ENCODE measurements around the gene RAD51B. TPM values are rescaled to one million over a fixed set of nuclear protein-coding genes. Genes with fewer than 3 reads are reported as not detected.

RAD51B gene
- total RNA-seq, 1 experiment from 2014 or later, result 10.8 TPM

GRCh38 chr14:67846029-67846610 is 26.5 kb downstream of the RAD51B start:
- Histone ChIP-seq H3K9me3 (ENCODE audit: low read length) (no peaks in the 10 kb centered on the region), H3K4me1 (ENCODE audit: insufficient read depth, low read length) (no peaks in the 10 kb centered on the region), H3K4me2 (ENCODE audit: low read length) (no peak overlapping the region), H3K27me3 (ENCODE audit: low read length) (no peaks in the 10 kb centered on the region), H4K20me1 (ENCODE audit: low read length) (no peaks in the 10 kb centered on the region), H3K9me2 (replicated peaks; ENCODE audit: low read length) (no peaks in the 10 kb centered on the region), H3F3A (ENCODE audit: low read length, unreplicated experiment) (no peaks in the 10 kb centered on the region), H2AFZ (ENCODE audit: low read length) (no peak overlapping the region), H3K79me2 (ENCODE audit: low read length) (no peaks in the 10 kb centered on the region), H3K9ac (ENCODE audit: low read length) (no peak overlapping the region), H3K36me3 (ENCODE audit: low read depth, low read length) (no peaks in the 10 kb centered on the region), H3K4me3 (ENCODE audit: low read length) (no peak overlapping the region), H3K27ac (ENCODE audit: low read length) (no peak overlapping the region)
- intact Hi-C loops (cut with micrococcal nuclease), result no loop called here
- ChIA-PET POLR2A (ENCODE audit: unreplicated experiment) (no interaction called here), CTCF (no interaction called here)
- TF ChIP-seq CTCF (conservative IDR thresholded peaks at IDR 0.05; ENCODE audit: low read depth, low read length), result no peak
- TF ChIP-seq EZH2 (IDR thresholded peaks at IDR 0.05; ENCODE audit: low read length, unreplicated experiment), result no peak
- no peak for TF ChIP-seq EZH2phosphoT487 (IDR thresholded peaks at IDR 0.05; ENCODE audit: borderline replicate concordance, low read length)
- DNase-seq, result no peak
- no peak for ATAC-seq
- no TSS peak for BruUV-seq (replicated peaks)

- BruUV-seq (replicated peaks), result no TSS peak
- intact Hi-C loops (cut with micrococcal nuclease), result no loop called here
- Histone ChIP-seq H3K9ac (ENCODE audit: low read length) (no peak overlapping the region), H3K9me3 (ENCODE audit: low read length) (no peaks in the 10 kb centered on the region), H3K4me1 (ENCODE audit: insufficient read depth, low read length) (no peaks in the 10 kb centered on the region), H3K4me3 (ENCODE audit: low read length) (no peak overlapping the region), H2AFZ (ENCODE audit: low read length) (no peak overlapping the region), H3K27ac (ENCODE audit: low read length) (no peak overlapping the region), H3K79me2 (ENCODE audit: low read length) (no peaks in the 10 kb centered on the region), H3F3A (ENCODE audit: low read length, unreplicated experiment) (no peaks in the 10 kb centered on the region), H3K27me3 (ENCODE audit: low read length) (no peaks in the 10 kb centered on the region), H4K20me1 (ENCODE audit: low read length) (no peaks in the 10 kb centered on the region), H3K9me2 (replicated peaks; ENCODE audit: low read length) (no peaks in the 10 kb centered on the region), H3K4me2 (ENCODE audit: low read length) (no peak overlapping the region), H3K36me3 (ENCODE audit: low read depth, low read length) (no peaks in the 10 kb centered on the region)
- no peak for ATAC-seq
- POLR2A ChIA-PET (ENCODE audit: unreplicated experiment), result no interaction called here
- no peak for TF ChIP-seq EZH2 (IDR thresholded peaks at IDR 0.05; ENCODE audit: low read length, unreplicated experiment)
- TF ChIP-seq EZH2phosphoT487 (IDR thresholded peaks at IDR 0.05; ENCODE audit: borderline replicate concordance, low read length), result no peak
- TF ChIP-seq CTCF (conservative IDR thresholded peaks at IDR 0.05; ENCODE audit: low read depth, low read length), result no peak
- CTCF ChIA-PET, result no interaction called here
- no peak for DNase-seq
Measured at GRCh38 chr14:67850066-67850830, 30.7 kb downstream of the RAD51B start.

GRCh38 chr14:67851785-67852410 is 32.3 kb downstream of the RAD51B start:
- no peaks in the 10 kb centered on the region for H3K9me3 ChIP-seq (ENCODE audit: low read length)
- H3K4me2 ChIP-seq (ENCODE audit: low read length), result no peak overlapping the region
- H3K79me2 ChIP-seq (ENCODE audit: low read length), result no peaks in the 10 kb centered on the region
- H3K4me3 ChIP-seq (ENCODE audit: low read length), result no peak overlapping the region
- TF ChIP-seq CTCF (conservative IDR thresholded peaks at IDR 0.05; ENCODE audit: low read depth, low read length) (no peak), EZH2phosphoT487 (IDR thresholded peaks at IDR 0.05; ENCODE audit: borderline replicate concordance, low read length) (no peak), EZH2 (IDR thresholded peaks at IDR 0.05; ENCODE audit: low read length, unreplicated experiment) (no peak)
- no TSS peak for BruUV-seq (replicated peaks)
- H3F3A ChIP-seq (ENCODE audit: low read length, unreplicated experiment), result no peaks in the 10 kb centered on the region
- H4K20me1 ChIP-seq (ENCODE audit: low read length), result no peaks in the 10 kb centered on the region
- DNase-seq (no peak), ATAC-seq (no peak)
- peaks cover 9% of the 10 kb centered on the region for H3K4me1 ChIP-seq (ENCODE audit: insufficient read depth, low read length)
- H3K9ac ChIP-seq (ENCODE audit: low read length), result no peak overlapping the region
- no peaks in the 10 kb centered on the region for H3K36me3 ChIP-seq (ENCODE audit: low read depth, low read length)
- CTCF ChIA-PET, result no interaction called here
- no peak overlapping the region for H2AFZ ChIP-seq (ENCODE audit: low read length)
- POLR2A ChIA-PET (ENCODE audit: unreplicated experiment), result no interaction called here
- intact Hi-C loops (cut with micrococcal nuclease), result no loop called here
- H3K9me2 ChIP-seq (replicated peaks; ENCODE audit: low read length), result no peaks in the 10 kb centered on the region
- no peak overlapping the region for H3K27ac ChIP-seq (ENCODE audit: low read length)
- no peaks in the 10 kb centered on the region for H3K27me3 ChIP-seq (ENCODE audit: low read length)

Data from PC-3 (cell line).